Activated gamma-delta T cell treated with Interleukin-2 at 50 U/mL for 16 hours (primary cell): ENCODE measurements around the gene AKAP10.
"Not testable (repeated sequence)": the region's sequence is repeated elsewhere in the genome, so short reads cannot be mapped to it uniquely, and the experiment has no call there.

Experiments
- DNase-seq: peaks from one replicate; pipeline ENCODE4 v3.0.0-alpha.2; 2020

AKAP10 gene

DNA sequence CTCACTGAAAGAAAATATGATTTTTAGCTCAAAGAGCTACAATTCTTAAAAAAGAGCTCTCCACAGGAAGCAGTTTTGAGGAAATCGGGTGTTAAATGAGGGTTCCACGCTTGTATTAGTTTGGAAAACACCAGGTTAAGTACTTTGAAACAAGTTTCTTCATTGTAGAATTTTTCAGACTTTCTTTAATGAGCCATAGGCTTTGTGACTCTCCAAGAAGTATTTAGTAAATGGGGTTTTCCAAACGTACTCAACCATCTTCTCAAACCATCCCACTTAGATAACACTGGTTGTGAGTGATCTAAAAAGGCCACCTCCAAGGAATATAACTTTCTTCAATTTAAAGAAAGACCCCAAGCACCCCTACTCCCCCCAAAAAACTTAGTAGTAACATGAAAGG is 112.6 kb downstream of the AKAP10 start:
- DNase-seq, result no peak

GRCh38 chr17:19860647-19861177 is 116.9 kb downstream of the AKAP10 start:
- not testable (repeated sequence) for DNase-seq

DNA sequence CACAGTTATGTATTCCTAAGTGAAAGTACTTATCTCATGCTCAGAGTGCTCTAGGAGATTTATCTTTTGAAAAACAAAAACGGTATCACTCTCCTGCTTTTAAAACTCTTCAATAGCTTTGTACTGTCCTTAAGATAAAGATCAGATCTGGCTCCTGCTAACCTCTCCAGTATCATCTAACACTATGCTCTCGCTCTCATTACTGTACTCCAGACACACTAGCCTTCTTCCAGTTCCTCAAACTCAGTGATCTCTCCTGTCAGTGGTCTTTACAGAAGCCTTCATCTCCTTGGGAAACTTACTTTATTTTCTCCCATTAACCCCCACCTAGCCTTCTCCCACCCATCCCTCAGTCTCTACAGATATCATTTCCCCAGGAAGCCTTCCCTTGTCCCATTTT is 120.0 kb downstream of the AKAP10 start:
- DNase-seq, result no peak
